Activated CD8-positive, alpha-beta memory T cell treated with anti-CD3 and anti-CD28 coated beads, Interleukin-2, amount 50 U/mL, for 1 hour (primary cell): ENCODE results near the gene AGA.

Experiments
- DNase-seq: peaks from one replicate; pipeline ENCODE4 v3.0.0-alpha.2; 2020; ENCODE audit errors: extremely low read depth

Gene AGA

GRCh38 chr4:177447417-177448004, 5.3 kb upstream of the AGA start:
- no peak for DNase-seq

- no peak for DNase-seq
Observed at GRCh38 chr4:177446586-177446985, 4.3 kb upstream of the AGA start.

- DNase-seq: no peak
Observed at GRCh38 chr4:177444911-177445736, 2.9 kb upstream of the AGA start.

- DNase-seq: no peak
Observed at GRCh38 chr4:177441061-177441802, 1.0 kb downstream of the AGA start.

- no peak for DNase-seq
Observed at GRCh38 chr4:177436456-177436855, 5.8 kb downstream of the AGA start.

- DNase-seq: no peak
Observed at GRCh38 chr4:177434667-177435066, 7.6 kb downstream of the AGA start.

GRCh38 chr4:177427192-177427591, 15.0 kb downstream of the AGA start:
- no peak for DNase-seq

GRCh38 chr4:177419434-177419833, 22.8 kb downstream of the AGA start:
- DNase-seq: no peak

- no peak for DNase-seq
Observed at GRCh38 chr4:177413656-177414055, 28.6 kb downstream of the AGA start.

- DNase-seq: no peak
Observed at GRCh38 chr4:177413076-177413475, 29.2 kb downstream of the AGA start.

- DNase-seq: no peak
Observed at GRCh38 chr4:177411996-177412395, 30.2 kb downstream of the AGA start.

- no peak for DNase-seq
Observed at GRCh38 chr4:177410566-177410965, 31.7 kb downstream of the AGA start.

GRCh38 chr4:177408023-177408422, 34.2 kb downstream of the AGA start:
- DNase-seq: no peak

- DNase-seq: no peak
Observed at GRCh38 chr4:177405508-177405907, 36.7 kb downstream of the AGA start.

GRCh38 chr4:177404986-177405385, 37.3 kb downstream of the AGA start:
- no peak for DNase-seq

- DNase-seq: no peak
Observed at GRCh38 chr4:177404342-177404741, 37.9 kb downstream of the AGA start.

- no peak for DNase-seq
Observed at GRCh38 chr4:177403746-177404145, 38.5 kb downstream of the AGA start.

GRCh38 chr4:177401658-177402273, 40.5 kb downstream of the AGA start:
- DNase-seq: no peak

GRCh38 chr4:177400030-177400429, 42.2 kb downstream of the AGA start:
- no peak for DNase-seq

- DNase-seq: no peak
Observed at GRCh38 chr4:177396352-177396751, 45.9 kb downstream of the AGA start.

GRCh38 chr4:177393236-177393635, 49.0 kb downstream of the AGA start:
- DNase-seq: no peak

- DNase-seq: no peak
Observed at GRCh38 chr4:177391953-177392352, 50.3 kb downstream of the AGA start.
